WTC11 (cell line): Measurements from ENCODE around the gene MC5R. TPM values are rescaled to one million over a fixed set of nuclear protein-coding genes. Genes with fewer than 3 reads are reported as not detected.
A peak's percentile ranks its signal among the peaks of the same experiment; 100 is the strongest.

Source experiments
- ATAC-seq: fragments of 200-7000 bp; cut with Tn5 transposase; 2 replicates; pipeline ENCODE4 v1.10.0; 2021; ENCODE audit warnings: mild to moderate bottlenecking, moderate library complexity
- CTCF ChIA-PET: fragments of 300-600 bp; sonication (Branson Sonifier 250); formaldehyde crosslinking; loops from one replicate; lab custom pipeline; 2021; ENCODE audit warnings: antibody characterized with exemption; lab: Charles Lee
- POLR2A ChIA-PET: fragments of 350-600 bp; sonication (Branson Sonifier 250); formaldehyde crosslinking; loops from one replicate; lab custom pipeline; 2021; ENCODE audit warnings: antibody characterized with exemption; lab: Charles Lee
- DNase-seq: peaks from one replicate; pipeline ENCODE4 v3.0.0; 2021; ENCODE audit warnings: low spot score
- H3K27ac Mint-ChIP-seq: 2 replicates; pipeline ENCODE4 v1.8.0; 2021; ENCODE audit warnings: mixed read lengths
- H3K27me3 Mint-ChIP-seq: 2 replicates; pipeline ENCODE4 v1.8.0; 2021; ENCODE audit warnings: low read depth, mild to moderate bottlenecking, moderate library complexity, mixed read lengths
- H3K36me3 Mint-ChIP-seq: 2 replicates; pipeline ENCODE4 v1.8.0; 2021; ENCODE audit warnings: mixed read lengths
- H3K4me1 Mint-ChIP-seq: 2 replicates; pipeline ENCODE4 v1.8.0; 2022; ENCODE audit warnings: mixed read lengths
- H3K4me3 Mint-ChIP-seq: 2 replicates; pipeline ENCODE4 v1.8.0; 2021; ENCODE audit warnings: mild to moderate bottlenecking, moderate library complexity, mixed read lengths
- H3K9me3 Mint-ChIP-seq: 2 replicates; pipeline ENCODE4 v1.8.0; 2021; ENCODE audit warnings: mixed read lengths
- AR ChIP-seq: fragments of 250-450 bp; sonication (Bioruptor Pico); IDR thresholded peaks from 2 replicates; pipeline ENCODE4 v1.9.0; 2021; ENCODE audit warnings: mild to moderate bottlenecking
- ATF6 ChIP-seq: sonication (generic); formaldehyde crosslinking; IDR thresholded peaks from 2 replicates; pipeline ENCODE4 v1.8.1; 2023; ENCODE audit warnings: mild to moderate bottlenecking, missing genetic modification reagents
- CBFB ChIP-seq: sonication (generic); formaldehyde crosslinking; IDR thresholded peaks from 2 replicates; pipeline ENCODE4 v1.8.1; 2022; ENCODE audit warnings: mild to moderate bottlenecking, low read depth, missing genetic modification reagents
- EMX1 ChIP-seq: fragments of 250-450 bp; sonication (Bioruptor Pico); IDR thresholded peaks from 2 replicates; pipeline ENCODE4 v1.8.0; 2021; ENCODE audit warnings: mild to moderate bottlenecking
- IRF2 ChIP-seq: sonication (generic); formaldehyde crosslinking; IDR thresholded peaks from 2 replicates; pipeline ENCODE4 v1.8.0; 2022; ENCODE audit warnings: low read depth, missing genetic modification reagents, borderline replicate concordance
- NFATC4 ChIP-seq: fragments of 250-450 bp; sonication (Bioruptor Pico); IDR thresholded peaks from 2 replicates; pipeline ENCODE4 v1.9.0; 2021; ENCODE audit warnings: mild to moderate bottlenecking
- OVOL2 ChIP-seq: fragments of 250-450 bp; sonication (Bioruptor Pico); IDR thresholded peaks from 2 replicates; pipeline ENCODE4 v1.9.0; 2021; ENCODE audit warnings: mild to moderate bottlenecking, borderline replicate concordance
- PRRX2 ChIP-seq: fragments of 250-450 bp; sonication (Bioruptor Pico); IDR thresholded peaks from 2 replicates; pipeline ENCODE4 v1.8.0; 2021; ENCODE audit warnings: mild to moderate bottlenecking
- RORB ChIP-seq: fragments of 250-450 bp; sonication (Bioruptor Pico); IDR thresholded peaks from 2 replicates; pipeline ENCODE4 v1.9.0; 2021; ENCODE audit warnings: mild to moderate bottlenecking
- SMAD4 ChIP-seq: sonication (generic); formaldehyde crosslinking; IDR thresholded peaks from 2 replicates; pipeline ENCODE4 v1.8.0; 2022; ENCODE audit warnings: mild to moderate bottlenecking, missing genetic modification reagents
- SP1 ChIP-seq: sonication (generic); formaldehyde crosslinking; conservative IDR thresholded peaks from 2 replicates; pipeline ENCODE4 v1.8.1; 2022; ENCODE audit warnings: missing genetic modification reagents
- TEAD1 ChIP-seq: sonication (generic); formaldehyde crosslinking; IDR thresholded peaks from 2 replicates; pipeline ENCODE4 v1.8.0; 2022; ENCODE audit warnings: mild to moderate bottlenecking, missing genetic modification reagents
- USF2 ChIP-seq: sonication (generic); formaldehyde crosslinking; IDR thresholded peaks from 2 replicates; pipeline ENCODE4 v1.8.1; 2023; ENCODE audit warnings: mild to moderate bottlenecking, missing genetic modification reagents, moderate library complexity
- ZNF232 ChIP-seq: sonication (generic); formaldehyde crosslinking; IDR thresholded peaks from 2 replicates; pipeline ENCODE4 v1.8.0; 2022; ENCODE audit warnings: mild to moderate bottlenecking, missing genetic modification reagents
- ZNF423 ChIP-seq: fragments of 250-450 bp; sonication (Bioruptor Pico); IDR thresholded peaks from 2 replicates; pipeline ENCODE4 v2.1.2; 2022; ENCODE audit warnings: mild to moderate bottlenecking, moderate library complexity
- ZNF532 ChIP-seq: fragments of 250-450 bp; sonication (Bioruptor Pico); IDR thresholded peaks from 2 replicates; pipeline ENCODE4 v1.9.0; 2021; ENCODE audit warnings: mild to moderate bottlenecking, borderline replicate concordance
- total RNA-seq: library from RNA; stranded (reverse); gene quantifications from 3 replicates; pipeline ENCODE4 v1.2.3, GENCODE V29; 2021
- TF ChIP-seq, protein P1 (sequence below): sonication (generic); formaldehyde crosslinking; IDR thresholded peaks from 2 replicates; pipeline ENCODE4 v1.8.1; 2023; ENCODE audit warnings: mild to moderate bottlenecking, moderate library complexity, missing genetic modification reagents

Gene MC5R
- total RNA-seq, 1 experiment from 2014 or later, result 0.15 TPM

DNA sequence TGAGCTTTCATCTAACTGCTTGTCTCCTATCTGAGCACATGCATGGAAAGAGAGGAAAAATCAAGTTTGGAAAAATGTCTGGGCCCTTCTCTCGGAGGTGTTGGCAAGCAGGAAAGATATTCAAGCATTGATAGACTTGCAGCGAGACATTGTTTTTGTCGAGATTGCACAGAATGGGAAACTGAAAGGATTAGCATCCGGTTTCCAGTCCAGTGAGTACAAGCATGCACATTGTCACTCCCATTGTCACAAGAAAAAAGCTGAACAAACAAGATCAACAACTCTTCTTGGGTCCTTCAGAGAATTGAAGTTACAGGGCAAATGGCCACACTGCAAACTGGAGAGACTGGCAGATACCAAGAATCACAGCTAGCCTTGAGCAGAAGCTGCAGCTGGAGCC, 19.6 kb upstream of the MC5R start (continued):
- no peak for TF ChIP-seq ZNF532 (CRISPR knock-in tag)
- TF ChIP-seq RORB (CRISPR knock-in tag), result no peak
- TF ChIP-seq PRRX2 (CRISPR knock-in tag), result no peak
- TF ChIP-seq ZNF232 (CRISPR knock-in tag), result no peak
- TF ChIP-seq ATF6 (CRISPR knock-in tag), result no peak
- TF ChIP-seq OVOL2, result no peak
- no peak for TF ChIP-seq NFATC4 (CRISPR knock-in tag)

DNA sequence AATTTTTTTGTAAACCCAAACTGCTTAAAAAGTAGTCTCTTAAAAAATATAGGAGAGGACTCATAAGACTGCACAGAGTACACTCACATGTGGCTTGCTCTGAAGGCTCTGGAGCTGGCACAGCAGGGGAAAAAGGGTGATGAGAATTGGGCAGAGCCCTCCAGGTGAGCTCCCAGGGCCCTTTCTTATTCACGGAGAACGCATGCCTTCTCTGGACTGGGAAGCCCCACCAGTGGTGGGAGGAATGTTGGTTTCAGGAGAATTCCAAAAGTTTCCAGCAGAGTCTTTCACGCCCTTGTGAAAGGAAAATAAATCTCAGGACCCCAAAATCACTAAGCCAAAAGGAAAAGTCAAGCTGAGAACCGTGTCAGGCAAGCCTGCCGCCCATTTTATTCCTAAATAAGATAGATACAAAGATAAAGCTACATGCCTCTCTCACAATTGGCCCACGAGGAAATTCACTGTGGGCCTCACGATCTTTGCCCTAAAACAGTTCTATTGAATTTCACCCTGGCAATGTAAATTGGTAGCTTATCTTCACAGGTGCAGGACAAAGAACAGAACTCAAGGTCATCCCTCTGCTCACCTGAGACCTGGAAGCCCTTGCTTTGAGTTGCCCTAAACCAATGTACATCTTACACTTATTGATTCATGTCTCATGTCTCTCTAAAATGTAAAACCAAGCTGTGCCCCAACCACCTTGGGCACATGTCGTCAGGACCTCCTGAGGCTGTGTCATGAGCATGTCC, 15.5 kb upstream of the MC5R start:
- H3K36me3 Mint-ChIP-seq, result no peaks in the 10 kb centered on the region; the same call in 1 of the 2 replicates
- DNase-seq (no peak), ATAC-seq (peak; percentile 20)
- H3K27me3 Mint-ChIP-seq, result no peaks in the 10 kb centered on the region; the same call in 1 of the 2 replicates
- CTCF ChIA-PET, result interaction anchor here (0.9 to 1.1 kb wide), 2 partner anchors 251 to 278 kb away, joined by 3 read pairs; no protein-coding TSS in a partner anchor
- peaks cover 6% of the 10 kb centered on the region for H3K9me3 Mint-ChIP-seq
- H3K4me3 Mint-ChIP-seq, result peak overlapping the region; percentile 17
- no peak for TF ChIP-seq USF2 (CRISPR knock-in tag)
- no peak for TF ChIP-seq SP1 (CRISPR knock-in tag)
- no peak for TF ChIP-seq IRF2 (CRISPR knock-in tag)
- peak; percentile 45; the same call in 1 of the 2 replicates for TF ChIP-seq TEAD1 (CRISPR knock-in tag)
- no peak for TF ChIP-seq PRRX2 (CRISPR knock-in tag)
- TF ChIP-seq AR, result no peak
- TF ChIP-seq CBFB, result 0 out of 2 replicates have a peak, but pooled peaks have one; percentile 29
- TF ChIP-seq SMAD4 (CRISPR knock-in tag), result no peak
- TF ChIP-seq, protein P1, sequence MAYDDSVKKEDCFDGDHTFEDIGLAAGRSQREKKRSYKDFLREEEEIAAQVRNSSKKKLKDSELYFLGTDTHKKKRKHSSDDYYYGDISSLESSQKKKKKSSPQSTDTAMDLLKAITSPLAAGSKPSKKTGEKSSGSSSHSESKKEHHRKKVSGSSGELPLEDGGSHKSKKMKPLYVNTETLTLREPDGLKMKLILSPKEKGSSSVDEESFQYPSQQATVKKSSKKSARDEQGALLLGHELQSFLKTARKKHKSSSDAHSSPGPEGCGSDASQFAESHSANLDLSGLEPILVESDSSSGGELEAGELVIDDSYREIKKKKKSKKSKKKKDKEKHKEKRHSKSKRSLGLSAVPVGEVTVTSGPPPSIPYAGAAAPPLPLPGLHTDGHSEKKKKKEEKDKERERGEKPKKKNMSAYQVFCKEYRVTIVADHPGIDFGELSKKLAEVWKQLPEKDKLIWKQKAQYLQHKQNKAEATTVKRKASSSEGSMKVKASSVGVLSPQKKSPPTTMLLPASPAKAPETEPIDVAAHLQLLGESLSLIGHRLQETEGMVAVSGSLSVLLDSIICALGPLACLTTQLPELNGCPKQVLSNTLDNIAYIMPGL, result no peak
- peak; percentile 86; the same call in 1 of the 2 replicates for TF ChIP-seq ZNF423
- TF ChIP-seq OVOL2, result no peak
- no peak for TF ChIP-seq EMX1 (CRISPR knock-in tag)
- POLR2A ChIA-PET, result no interaction called here
- H3K27ac Mint-ChIP-seq, result peak overlapping the region; percentile 96
- H3K4me1 Mint-ChIP-seq, result peaks cover 81% of the 10 kb centered on the region
